Activated T-cell treated with anti-CD3 and anti-CD28 coated beads for 4 hours (primary cell): ENCODE results near the gene FAM234A.
"Not testable (repeated sequence)": the region's sequence is repeated elsewhere in the genome, so short reads cannot be mapped to it uniquely, and the experiment has no call there.

Source experiments
- DNase-seq: peaks from one replicate; pipeline ENCODE4 v3.0.0-alpha.2; 2020

Gene FAM234A

GRCh38 chr16:234468-235305, at the start of gene FAM234A:
Gene FAM234A, plus strand, starts transcription at chr16:234821. Its CDS starts 19,593 bp downstream, at chr16:254414.
- DNase-seq = peak; percentile 94

- no peak for DNase-seq
These were observed 49.4 kb upstream of the FAM234A start for GRCh38 chr16:185213-185612.

- DNase-seq = no peak
These were observed 48.9 kb upstream of the FAM234A start for GRCh38 chr16:185691-186090.

- DNase-seq = no peak
These were observed 47.3 kb upstream of the FAM234A start for GRCh38 chr16:187330-187729.

GRCh38 chr16:188674-189073, 45.9 kb upstream of the FAM234A start:
- DNase-seq = no peak

- DNase-seq = no peak
These were observed 44.9 kb upstream of the FAM234A start for GRCh38 chr16:189604-190186.

GRCh38 chr16:191831-192230, 42.8 kb upstream of the FAM234A start:
- no peak for DNase-seq

- no peak for DNase-seq
These were observed 41.9 kb upstream of the FAM234A start for GRCh38 chr16:192686-193085.

- no peak for DNase-seq
These were observed 41.2 kb upstream of the FAM234A start for GRCh38 chr16:193441-193840.

GRCh38 chr16:194516-194915, 40.1 kb upstream of the FAM234A start:
- DNase-seq = no peak

GRCh38 chr16:200388-200787, 34.2 kb upstream of the FAM234A start:
- no peak for DNase-seq

- DNase-seq = no peak
These were observed 31.4 kb upstream of the FAM234A start for GRCh38 chr16:203246-203645.

GRCh38 chr16:204046-204445, 30.6 kb upstream of the FAM234A start:
- DNase-seq = not testable (repeated sequence)

GRCh38 chr16:209359-209758, 25.3 kb upstream of the FAM234A start:
- not testable (repeated sequence) for DNase-seq

GRCh38 chr16:211631-212180, 22.9 kb upstream of the FAM234A start:
- DNase-seq = not testable (repeated sequence)

- no peak for DNase-seq
These were observed 21.6 kb upstream of the FAM234A start for GRCh38 chr16:212999-213398.

GRCh38 chr16:220021-220420, 14.6 kb upstream of the FAM234A start:
- no peak for DNase-seq

- DNase-seq = no peak
These were observed 6.3 kb upstream of the FAM234A start for GRCh38 chr16:228151-228851.

- peak; percentile 75 for DNase-seq
These were observed 5.5 kb upstream of the FAM234A start, which contains the start of gene LUC7L for GRCh38 chr16:228852-229730. Gene LUC7L, minus strand, starts transcription at chr16:229449. Its CDS starts 110 bp downstream, at chr16:229339.

GRCh38 chr16:229731-230281, 4.8 kb upstream of the FAM234A start:
- no peak for DNase-seq

- DNase-seq = not testable (repeated sequence)
These were observed 4.3 kb upstream of the FAM234A start for GRCh38 chr16:230351-230750.

- DNase-seq = no peak
These were observed 3.7 kb upstream of the FAM234A start for GRCh38 chr16:230949-231348.
